ENCODE results near the gene UMODL1. TPM values are rescaled to one million over a fixed set of nuclear protein-coding genes. Genes with fewer than 3 reads are reported as not detected.

Gene UMODL1
- polyA plus RNA-seq, 3 donors = 0.04 to 0.31 TPM; not detected in 1

GRCh38 chr21:42093186-42093585 lies 22.1 kb downstream of the UMODL1 start:
- DNase-seq (ENCODE audit: low read depth in 3 of 3, low spot score in 2 of 3) = no peak

DNA sequence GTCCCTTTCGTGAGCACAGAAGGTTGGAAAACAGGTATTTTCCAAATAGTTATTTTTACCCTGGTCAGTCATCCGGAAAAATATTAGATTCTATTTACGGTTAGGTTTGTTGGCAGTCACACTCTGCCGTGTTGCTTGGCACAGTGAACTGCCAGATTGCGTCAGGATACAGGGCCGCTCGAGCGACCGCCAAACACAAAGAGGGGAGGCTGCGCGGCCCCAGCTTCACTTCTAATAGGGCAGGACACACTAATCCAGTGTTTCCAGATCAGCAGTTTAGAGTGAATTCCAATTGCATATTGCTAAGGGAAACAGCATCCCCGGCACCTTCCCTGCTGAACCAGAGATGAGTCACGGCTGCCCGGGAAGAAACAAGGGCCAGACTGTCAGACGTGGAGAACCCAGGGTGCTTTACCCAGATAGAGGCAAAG lies 22.9 kb downstream of the UMODL1 start:
- DNase-seq (ENCODE audit: low read depth in 3 of 3, low spot score in 2 of 3) = no peak

- no peak for DNase-seq (ENCODE audit: low read depth in 3 of 3, low spot score in 2 of 3)
These were observed 23.7 kb downstream of the UMODL1 start for GRCh38 chr21:42094811-42095210.

DNA sequence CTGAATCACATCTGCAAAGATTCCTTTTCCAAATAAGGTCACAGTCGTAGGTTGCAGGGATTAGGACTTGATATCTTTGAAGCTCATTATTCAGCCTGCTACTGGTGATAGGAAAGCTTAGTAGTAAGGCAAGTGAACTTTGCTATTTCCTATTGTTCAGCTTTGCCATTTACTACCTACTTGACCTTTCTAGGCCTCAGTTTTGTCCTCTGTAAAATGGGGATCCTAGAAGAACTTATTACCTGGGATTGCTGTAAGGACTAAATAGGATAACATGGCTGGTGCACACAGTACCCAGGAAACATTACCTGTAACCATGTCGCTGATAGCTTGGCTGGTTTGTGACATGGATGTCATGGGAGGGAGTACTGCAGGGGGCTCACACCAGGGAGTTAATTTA lies 24.5 kb downstream of the UMODL1 start:
- no peak for DNase-seq (ENCODE audit: low read depth in 3 of 3, low spot score in 2 of 3)

GRCh38 chr21:42096566-42096965 lies 25.4 kb downstream of the UMODL1 start:
- DNase-seq (ENCODE audit: low read depth in 3 of 3, low spot score in 2 of 3) = no peak

GRCh38 chr21:42097274-42097673 lies 26.2 kb downstream of the UMODL1 start:
- no peak for DNase-seq (ENCODE audit: low read depth in 3 of 3, low spot score in 2 of 3)

GRCh38 chr21:42097860-42098454 lies 26.8 kb downstream of the UMODL1 start:
- no peak for DNase-seq (ENCODE audit: low read depth in 3 of 3, low spot score in 2 of 3)

- DNase-seq (ENCODE audit: low read depth in 3 of 3, low spot score in 2 of 3) = no peak
These were observed 27.9 kb downstream of the UMODL1 start for GRCh38 chr21:42098957-42099505.

GRCh38 chr21:42101246-42101645 lies 30.1 kb downstream of the UMODL1 start:
- no peak for DNase-seq (ENCODE audit: low read depth in 3 of 3, low spot score in 2 of 3)

DNA sequence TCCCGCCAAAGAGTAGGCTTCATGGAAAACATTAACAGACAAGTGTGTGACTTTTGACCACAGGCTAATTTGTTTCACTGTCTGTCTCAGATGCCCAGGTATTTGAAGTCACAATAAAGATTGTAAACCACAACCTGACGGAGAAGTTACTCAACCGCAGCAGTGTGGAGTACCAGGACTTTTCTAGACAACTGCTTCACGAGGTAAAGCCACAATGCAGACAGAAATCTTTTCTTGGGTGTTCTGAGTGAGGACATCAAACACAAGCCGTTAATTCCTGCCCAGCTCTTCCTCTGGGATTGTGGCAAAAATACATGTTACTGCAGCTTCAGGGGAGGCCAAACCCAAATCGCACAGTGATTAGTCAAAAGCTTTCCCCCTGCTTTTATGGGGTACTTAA lies 31.0 kb downstream of the UMODL1 start:
- no peak for DNase-seq (ENCODE audit: low read depth in 3 of 3, low spot score in 2 of 3)

GRCh38 chr21:42102526-42102925 lies 31.4 kb downstream of the UMODL1 start:
- no peak for DNase-seq (ENCODE audit: low read depth in 3 of 3, low spot score in 2 of 3)

DNA sequence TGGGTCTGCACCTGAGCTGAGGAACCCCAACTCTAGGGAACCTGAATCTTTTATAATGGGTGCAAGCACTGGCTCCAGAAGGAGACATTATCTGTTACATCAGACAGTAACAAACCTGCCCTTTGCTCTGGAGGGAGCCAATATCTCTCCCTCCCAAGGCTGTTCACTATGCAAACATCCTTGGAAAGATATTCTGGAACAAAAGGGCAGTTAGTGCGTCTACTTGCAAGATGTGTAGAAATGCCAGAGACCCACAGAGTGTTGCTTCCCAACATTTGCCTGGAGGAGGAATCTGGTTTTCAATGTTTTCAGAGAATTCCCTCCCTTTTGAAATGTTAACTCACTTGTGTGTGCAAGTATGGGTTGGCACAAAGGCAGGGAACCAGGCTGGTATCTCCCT lies 31.9 kb downstream of the UMODL1 start:
- DNase-seq (ENCODE audit: low read depth in 3 of 3, low spot score in 2 of 3) = no peak

DNA sequence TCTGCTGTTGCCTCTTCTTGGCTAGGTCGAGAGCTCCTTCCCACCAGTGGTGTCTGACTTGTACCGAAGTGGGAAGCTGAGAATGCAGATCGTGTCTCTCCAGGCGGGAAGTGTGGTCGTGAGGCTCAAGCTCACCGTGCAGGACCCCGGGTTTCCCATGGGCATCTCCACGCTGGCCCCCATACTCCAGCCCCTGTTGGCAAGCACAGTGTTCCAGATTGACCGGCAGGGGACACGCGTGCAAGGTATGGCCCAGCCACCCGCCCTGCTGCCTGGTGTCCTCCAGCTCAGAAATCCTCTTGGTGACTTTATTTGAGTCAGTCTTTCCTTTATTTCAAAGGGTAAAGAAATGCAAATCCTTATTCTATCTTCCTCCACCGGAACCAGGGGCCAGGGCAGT lies 32.7 kb downstream of the UMODL1 start:
- DNase-seq (ENCODE audit: low read depth in 3 of 3, low spot score in 2 of 3) = no peak

GRCh38 chr21:42105476-42106315 lies 34.6 kb downstream of the UMODL1 start:
- no peak for DNase-seq (ENCODE audit: low read depth in 3 of 3, low spot score in 2 of 3)

DNA sequence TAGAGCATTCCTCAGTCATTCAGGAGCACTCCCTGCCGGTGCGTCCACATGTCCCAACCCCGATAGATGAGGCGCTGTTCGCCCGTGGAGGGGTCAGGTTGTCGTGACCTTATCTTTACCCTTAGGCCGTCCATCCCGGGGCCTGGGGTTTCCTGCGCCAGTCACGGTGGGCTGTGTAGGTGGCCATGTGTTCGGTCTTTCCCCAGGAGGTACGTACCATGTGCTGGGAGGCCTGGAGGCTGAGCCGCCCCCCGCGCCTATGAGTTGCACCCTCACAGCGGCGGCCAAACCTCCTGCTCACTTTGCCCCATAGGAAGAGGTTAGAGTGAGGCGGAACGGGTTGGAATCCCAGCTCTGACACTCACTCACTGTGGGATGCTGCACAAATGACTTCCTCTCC lies 35.3 kb downstream of the UMODL1 start:
- DNase-seq (ENCODE audit: low read depth in 3 of 3, low spot score in 2 of 3) = no peak

GRCh38 chr21:42107177-42107880 lies 36.2 kb downstream of the UMODL1 start:
- DNase-seq (ENCODE audit: low read depth in 3 of 3, low spot score in 2 of 3) = no peak

- no peak for DNase-seq (ENCODE audit: low read depth in 3 of 3, low spot score in 2 of 3)
These were observed 36.9 kb downstream of the UMODL1 start for GRCh38 chr21:42107881-42108553.

DNA sequence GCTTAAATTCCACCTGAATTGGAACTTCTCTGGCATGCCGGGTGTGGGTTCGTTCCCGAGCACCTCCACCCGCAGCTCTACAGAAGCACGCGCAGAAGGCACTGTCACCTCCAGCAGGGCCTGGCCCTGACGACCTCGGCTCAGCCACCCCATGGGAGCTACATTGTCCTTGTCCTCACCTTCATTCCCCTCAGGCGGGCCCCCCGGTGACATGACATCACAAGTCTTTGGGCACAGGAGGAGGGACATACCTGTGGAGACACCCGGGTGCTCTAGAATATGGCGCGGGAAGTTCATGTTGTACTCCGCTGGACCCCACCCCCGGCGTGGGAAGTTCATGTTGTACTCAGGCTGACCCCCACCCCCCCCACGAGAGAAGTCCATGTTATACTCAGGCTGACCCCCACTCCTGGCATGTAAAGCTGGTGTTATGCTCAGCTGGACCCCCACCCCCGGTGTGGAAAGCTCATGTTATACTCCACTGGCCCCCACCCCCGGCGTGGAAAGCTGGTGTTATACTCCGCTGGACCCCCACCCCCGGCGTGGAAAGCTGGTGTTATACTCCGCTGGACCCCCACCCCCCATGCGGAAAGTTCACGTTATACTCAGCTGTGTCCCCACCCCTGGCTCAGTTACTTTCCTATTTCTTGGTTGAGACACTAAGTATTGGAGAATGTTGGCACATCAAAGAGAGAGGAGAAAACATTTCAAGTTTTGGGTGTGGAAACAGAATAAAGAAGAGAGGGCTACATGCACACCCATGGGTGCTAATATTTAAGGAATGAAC lies 37.6 kb downstream of the UMODL1 start:
- no peak for DNase-seq (ENCODE audit: low read depth in 3 of 3, low spot score in 2 of 3)

DNA sequence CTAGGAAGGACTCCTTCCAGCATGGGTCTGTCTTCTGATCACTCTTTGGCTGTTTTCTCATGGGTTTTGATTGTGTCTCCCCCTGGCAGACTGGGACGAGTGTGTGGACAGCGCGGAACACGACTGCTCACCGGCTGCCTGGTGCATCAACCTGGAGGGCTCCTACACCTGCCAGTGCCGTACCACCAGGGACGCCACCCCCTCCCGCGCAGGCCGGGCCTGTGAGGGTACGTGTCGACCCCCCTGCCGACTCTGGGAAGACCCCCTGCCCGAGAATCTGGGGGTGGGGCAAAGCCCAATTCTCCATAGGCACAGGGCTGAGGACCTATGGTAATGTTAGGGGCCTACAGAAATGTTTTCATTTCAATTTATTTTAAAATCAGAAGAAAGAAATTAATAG lies 38.4 kb downstream of the UMODL1 start:
- DNase-seq (ENCODE audit: low read depth in 3 of 3, low spot score in 2 of 3) = no peak

DNA sequence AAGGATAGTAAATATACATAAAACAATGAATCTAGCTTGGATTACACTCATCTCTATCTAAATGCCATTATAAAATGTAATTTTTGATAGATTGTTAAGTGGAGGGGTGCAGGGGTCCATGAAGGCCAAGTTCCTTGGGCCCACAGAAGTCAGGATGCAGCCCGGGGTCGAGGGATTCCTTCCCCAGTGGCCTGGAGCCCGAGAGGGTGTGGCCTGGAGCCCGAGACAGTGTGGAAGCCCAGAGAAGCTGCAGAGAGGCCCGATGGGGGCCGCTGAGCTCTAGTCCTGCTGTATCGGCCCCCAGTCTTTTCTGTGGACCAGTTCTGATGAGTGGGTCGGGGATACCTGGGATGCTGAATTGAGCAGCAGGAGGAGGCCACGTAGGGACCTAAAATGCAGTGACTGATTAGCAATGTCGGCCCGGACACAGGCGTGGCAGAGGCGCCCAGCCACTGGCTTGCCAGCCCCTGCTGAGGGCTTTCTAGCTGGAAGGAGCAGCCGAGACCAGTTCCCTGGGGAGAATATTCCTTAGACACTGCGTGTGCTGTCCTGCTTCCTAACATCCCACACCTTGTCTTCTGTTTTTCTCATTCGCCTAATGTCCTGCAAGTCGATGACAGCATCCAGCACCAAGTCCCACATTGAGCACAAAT lies 38.9 kb downstream of the UMODL1 start:
- DNase-seq (ENCODE audit: low read depth in 3 of 3, low spot score in 2 of 3) = no peak

Data from right renal cortex interstitium (tissue), 3 donors.